Subcutaneous abdominal adipose tissue (tissue), 5 donors: ENCODE data around the gene ANKRD52.
A peak's percentile ranks its signal among the peaks of the same experiment; 100 is the strongest.
"Not testable (repeated sequence)": the region's sequence is repeated elsewhere in the genome, so short reads cannot be mapped to it uniquely, and the experiment has no call there.

Source experiments
- H3K27ac ChIP-seq: one replicate; pipeline ENCODE4 v1.7.0; 2013; ENCODE audit warnings: low read depth, mild to moderate bottlenecking, inconsistent platforms, low read length, moderate library complexity
- H3K27me3 ChIP-seq, 5 donors: one replicate each; pipeline ENCODE4 v1.7.0; 2013; ENCODE audit warnings: low read length in 5 of 5, inconsistent platforms in 1 of 5; ENCODE audit not compliant: control insufficient read depth in 5 of 5, insufficient read depth in 4 of 5
- H3K36me3 ChIP-seq, 5 donors: one replicate each; pipeline ENCODE4 v1.7.0; 2013; ENCODE audit warnings: low read length in 5 of 5; ENCODE audit not compliant: control insufficient read depth in 5 of 5, insufficient read depth in 5 of 5
- H3K4me1 ChIP-seq, 5 donors: one replicate each; pipeline ENCODE4 v1.7.0; 2013; ENCODE audit warnings: low read length in 5 of 5, mild to moderate bottlenecking in 3 of 5, moderate library complexity in 1 of 5; ENCODE audit not compliant: control insufficient read depth in 5 of 5, insufficient read depth in 5 of 5
- H3K4me3 ChIP-seq, 5 donors: one replicate each; pipeline ENCODE4 v1.7.0; 2013; ENCODE audit warnings: low read length in 5 of 5, low read depth in 1 of 5
- H3K9ac ChIP-seq, 5 donors: one replicate each; pipeline ENCODE4 v1.7.0; 2013; ENCODE audit warnings: low read length in 5 of 5, mild to moderate bottlenecking in 4 of 5, moderate library complexity in 3 of 5
- H3K9me3 ChIP-seq, 5 donors: one replicate each; pipeline ENCODE4 v1.7.0; 2013; ENCODE audit warnings: low read length in 5 of 5; ENCODE audit not compliant: control insufficient read depth in 5 of 5
- donor health status: healthy.
- donor health status: healthy.
- donor health status: healthy.
- donor health status: healthy.
- donor health status: healthy.

The ANKRD52 gene

DNA sequence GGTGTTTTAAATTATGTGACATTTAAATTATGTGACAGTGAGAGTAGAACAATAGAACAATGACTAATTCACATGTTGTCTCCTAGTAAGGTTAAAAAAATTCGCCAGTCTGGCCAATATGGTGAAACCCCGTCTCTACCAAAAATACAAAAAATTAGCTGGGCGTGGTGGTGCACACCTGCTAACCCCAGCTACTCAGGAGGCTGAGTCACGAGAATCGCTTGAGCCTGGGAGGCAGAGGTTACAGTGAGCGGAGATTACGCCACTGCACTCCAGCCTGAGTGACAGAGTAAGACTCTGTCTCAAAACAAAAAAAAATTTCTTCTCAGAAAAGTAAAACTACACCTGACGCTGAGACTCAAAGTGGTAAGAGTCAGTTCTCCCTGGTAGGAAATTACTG, 39.2 kb upstream of the ANKRD52 start:
- peak overlapping the region in 1 of 5 donors; percentile 30 for H3K9ac ChIP-seq

DNA sequence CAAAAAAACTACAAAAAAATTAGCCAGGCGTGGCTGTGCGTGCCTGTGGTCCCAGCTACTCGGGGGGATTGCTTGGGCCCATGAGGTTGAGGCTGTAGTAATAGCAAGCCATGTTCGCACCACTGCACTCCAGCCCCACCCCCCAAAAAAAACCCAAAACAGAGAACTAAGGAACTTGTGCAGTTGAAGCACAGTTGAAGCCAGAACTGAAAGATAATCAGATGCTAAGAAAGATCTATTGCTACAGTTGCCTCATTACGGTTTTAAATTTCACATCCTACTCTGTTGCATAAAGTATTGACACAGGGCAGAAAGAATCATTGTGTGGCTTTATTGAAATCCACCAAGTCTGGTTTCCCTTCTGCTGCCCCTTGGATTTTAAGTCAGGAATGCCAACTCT, 38.1 kb upstream of the ANKRD52 start:
- Histone ChIP-seq H3K27me3 (no peaks in the 10 kb centered on the region), H3K9me3 (no peaks in the 10 kb centered on the region), H3K9ac (peak overlapping the region in 2 of 5 donors; percentile 20 to 21), H3K36me3 (peaks cover 0 to 7% (median 4%) of the 10 kb centered on the region in 5 donors), H3K27ac (peak overlapping the region; percentile 98), H3K4me3 (peak overlapping the region in 1 of 5 donors; percentile 35), H3K4me1 (peaks cover 15 to 83% (median 67%) of the 10 kb centered on the region in 5 donors)

More for the DNA sequence above, 39.2 kb upstream of the ANKRD52 start:
- Histone ChIP-seq H3K4me1 (peaks cover 17 to 83% (median 68%) of the 10 kb centered on the region in 5 donors), H3K9me3 (no peaks in the 10 kb centered on the region), H3K27ac (peak overlapping the region; percentile 98), H3K4me3 (peak overlapping the region in 3 of 5 donors; percentile 17 to 96 (median 93)), H3K27me3 (no peaks in the 10 kb centered on the region), H3K36me3 (peaks cover 0 to 2% (median 0%) of the 10 kb centered on the region in 5 donors)

DNA sequence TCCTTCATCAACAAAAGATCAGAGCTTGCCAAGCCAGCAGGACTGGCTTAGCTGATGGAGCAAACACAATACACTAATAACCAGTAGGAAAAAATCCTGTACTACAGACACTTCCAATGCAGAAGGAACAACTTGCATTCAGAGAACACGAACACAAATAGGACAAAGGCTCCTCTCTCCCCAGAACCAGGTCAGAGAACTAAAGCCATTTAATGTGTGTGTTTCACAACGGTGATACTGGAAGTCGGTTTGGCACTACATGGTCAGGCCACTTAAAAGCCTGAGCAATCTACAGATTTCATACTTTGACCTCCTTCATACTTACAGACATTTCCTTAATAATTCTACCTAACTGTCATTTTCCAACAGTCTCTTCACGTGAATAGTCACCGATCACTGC, 35.6 kb upstream of the ANKRD52 start:
- H3K9ac ChIP-seq = peak overlapping the region in 1 of 5 donors; percentile 24
- H3K27ac ChIP-seq = peak overlapping the region; percentile 74
- no peak overlapping the region for H3K4me3 ChIP-seq
- peaks cover 0 to 14% (median 12%) of the 10 kb centered on the region in 5 donors for H3K36me3 ChIP-seq
- H3K9me3 ChIP-seq = no peaks in the 10 kb centered on the region
- H3K27me3 ChIP-seq = no peaks in the 10 kb centered on the region
- H3K4me1 ChIP-seq = peaks cover 4 to 70% (median 50%) of the 10 kb centered on the region in 5 donors

DNA sequence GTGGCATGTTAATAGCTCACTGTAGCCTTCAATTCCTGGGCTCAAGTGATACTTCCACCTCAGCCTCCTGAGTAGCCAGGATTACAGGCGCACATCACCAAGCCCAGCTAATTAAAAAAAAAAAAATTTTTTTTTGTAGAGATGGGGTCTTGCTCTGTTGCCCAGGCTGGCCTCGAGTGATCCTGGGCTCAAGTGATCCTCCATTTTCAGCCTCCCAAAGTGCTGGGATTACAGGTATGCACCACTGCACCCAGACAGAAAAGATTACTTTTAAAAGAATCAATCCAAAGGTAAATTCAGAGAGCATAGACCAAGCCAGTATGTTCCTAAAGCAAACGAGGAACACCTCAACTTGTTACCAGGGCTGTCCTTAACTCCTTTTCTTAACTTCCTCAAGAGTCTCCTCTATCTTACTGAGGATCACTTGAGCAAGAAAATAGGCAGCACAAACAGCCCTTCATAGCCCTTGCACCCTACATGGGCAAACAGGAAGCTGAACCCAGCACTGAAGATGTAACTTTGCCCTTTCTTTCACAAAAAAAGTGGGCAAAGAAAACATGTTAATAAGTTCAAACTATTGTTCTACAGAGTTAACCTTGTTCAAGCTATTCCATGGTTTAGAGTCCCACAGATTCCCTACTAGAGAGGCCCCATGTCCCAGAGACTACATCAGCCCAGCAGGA, 30.7 kb upstream of the ANKRD52 start:
- Histone ChIP-seq H3K27me3 (no peaks in the 10 kb centered on the region), H3K27ac (no peak overlapping the region), H3K4me3 (no peak overlapping the region), H3K9ac (no peak overlapping the region), H3K4me1 (peaks cover 0 to 45% (median 22%) of the 10 kb centered on the region in 5 donors), H3K9me3 (no peaks in the 10 kb centered on the region), H3K36me3 (peaks cover 4 to 33% (median 23%) of the 10 kb centered on the region in 5 donors)

DNA sequence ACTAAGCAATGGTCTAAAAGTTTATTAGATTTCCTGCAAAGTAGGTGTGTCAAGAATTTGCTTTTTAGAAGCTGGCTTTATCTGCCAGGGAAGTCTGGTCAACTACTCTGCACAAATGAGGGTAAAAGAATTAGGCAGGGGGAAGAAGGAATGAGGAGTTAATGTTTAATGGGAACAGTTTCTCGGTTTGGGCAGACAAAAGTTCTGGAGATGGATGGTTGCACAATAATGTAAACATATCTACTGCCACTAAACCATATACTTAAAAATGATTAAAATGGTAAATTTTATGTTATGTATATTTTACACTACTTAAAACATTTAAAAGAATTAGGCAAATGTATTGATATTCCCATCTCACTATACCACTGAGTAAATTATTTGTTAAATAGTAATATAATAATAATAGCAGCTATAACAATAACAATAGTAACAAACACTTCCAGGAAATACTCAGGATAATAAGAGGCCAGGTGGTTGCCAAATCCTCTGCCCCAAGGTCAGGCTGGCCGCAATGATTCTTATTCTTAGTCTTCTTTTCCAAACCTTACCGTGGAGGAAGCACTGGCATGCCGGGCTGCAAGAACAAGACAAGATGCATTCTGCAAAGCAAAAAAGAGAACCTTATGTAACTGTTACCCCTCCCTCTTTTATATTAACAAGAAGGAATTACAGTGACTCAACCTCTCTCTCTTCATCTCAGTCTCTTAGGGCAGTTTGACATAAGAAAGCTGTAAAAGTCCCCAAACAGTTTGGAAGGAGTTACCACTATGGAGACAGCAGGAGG, 28.1 kb upstream of the ANKRD52 start:
- peaks cover 13 to 54% (median 45%) of the 10 kb centered on the region in 5 donors for H3K36me3 ChIP-seq
- no peak overlapping the region for H3K9ac ChIP-seq
- H3K27me3 ChIP-seq = no peaks in the 10 kb centered on the region
- no peak overlapping the region for H3K27ac ChIP-seq
- H3K4me3 ChIP-seq = no peak overlapping the region
- H3K4me1 ChIP-seq = peaks cover 0 to 27% (median 19%) of the 10 kb centered on the region in 5 donors
- no peaks in the 10 kb centered on the region for H3K9me3 ChIP-seq

DNA sequence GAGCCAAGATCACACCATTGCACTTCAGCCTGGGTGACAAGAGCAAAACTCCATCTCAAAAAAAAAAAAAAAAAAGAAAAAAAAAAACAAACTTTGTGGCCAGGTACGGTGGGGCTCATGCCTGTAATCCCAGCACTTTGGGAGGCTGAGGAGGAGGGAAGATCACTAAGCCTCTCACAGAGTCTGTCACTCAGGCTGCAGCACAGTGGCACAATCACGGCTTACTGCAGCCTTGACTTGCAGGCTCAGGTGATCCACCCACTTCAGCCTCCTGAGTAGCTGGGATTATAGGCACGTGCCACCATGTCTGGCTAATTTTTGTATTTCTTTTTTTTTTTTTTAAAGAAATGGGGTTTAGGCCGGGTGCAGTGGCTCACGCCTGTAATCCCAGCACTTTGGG, 26.1 kb upstream of the ANKRD52 start:
- Histone ChIP-seq H3K27ac (peak overlapping the region; percentile 23), H3K4me1 (peaks cover 0 to 29% (median 24%) of the 10 kb centered on the region in 5 donors), H3K36me3 (peaks cover 16 to 66% (median 47%) of the 10 kb centered on the region in 5 donors)
- H3K4me3 ChIP-seq, H3K9me3 ChIP-seq, H3K9ac ChIP-seq, H3K27me3 ChIP-seq: not testable (repeated sequence)

DNA sequence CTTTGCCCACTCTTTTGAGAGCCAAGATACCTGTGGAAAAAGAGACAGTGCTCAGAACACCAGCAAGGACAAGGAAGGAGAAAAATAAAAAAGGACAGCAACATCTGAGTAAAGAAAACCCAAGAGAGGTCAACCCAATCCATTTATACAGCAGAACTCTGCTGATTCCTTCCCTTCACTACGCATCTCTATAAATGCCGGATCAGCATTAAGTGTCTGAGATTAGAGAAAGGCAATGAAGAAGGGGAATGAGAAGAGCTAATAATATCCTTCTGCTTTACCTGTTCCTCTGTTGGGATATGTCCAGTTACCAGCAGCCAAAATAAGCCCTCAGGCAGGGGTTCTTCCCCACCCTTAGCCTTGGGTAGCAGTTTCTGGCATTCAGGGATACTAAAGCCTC, 24.4 kb upstream of the ANKRD52 start:
- Histone ChIP-seq H3K27ac (no peak overlapping the region), H3K27me3 (no peaks in the 10 kb centered on the region), H3K36me3 (peaks cover 18 to 83% (median 61%) of the 10 kb centered on the region in 5 donors), H3K9me3 (no peaks in the 10 kb centered on the region), H3K4me1 (peaks cover 0 to 29% (median 20%) of the 10 kb centered on the region in 5 donors), H3K9ac (no peak overlapping the region), H3K4me3 (no peak overlapping the region)

DNA sequence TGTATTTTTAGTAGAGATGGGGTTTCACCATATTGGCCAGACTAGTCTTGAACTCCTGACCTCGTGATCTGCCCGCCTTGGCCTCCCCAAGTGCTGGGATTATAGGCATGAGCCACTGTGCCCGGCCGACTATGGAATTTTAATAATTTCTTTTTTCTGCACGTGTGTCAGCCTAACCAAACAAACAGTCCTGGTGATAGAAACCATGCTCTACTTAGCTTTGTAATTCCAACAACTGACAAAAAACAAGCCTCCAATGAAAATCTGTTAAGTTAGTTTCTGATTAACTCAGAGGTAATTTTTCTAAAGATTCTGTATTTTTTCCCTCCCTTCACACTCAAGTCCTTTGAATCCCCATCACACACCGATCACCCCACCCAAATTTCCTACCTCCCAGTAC, 23.8 kb upstream of the ANKRD52 start:
- Histone ChIP-seq H3K4me1 (peaks cover 0 to 25% (median 19%) of the 10 kb centered on the region in 5 donors), H3K36me3 (peaks cover 18 to 83% (median 61%) of the 10 kb centered on the region in 5 donors)

DNA sequence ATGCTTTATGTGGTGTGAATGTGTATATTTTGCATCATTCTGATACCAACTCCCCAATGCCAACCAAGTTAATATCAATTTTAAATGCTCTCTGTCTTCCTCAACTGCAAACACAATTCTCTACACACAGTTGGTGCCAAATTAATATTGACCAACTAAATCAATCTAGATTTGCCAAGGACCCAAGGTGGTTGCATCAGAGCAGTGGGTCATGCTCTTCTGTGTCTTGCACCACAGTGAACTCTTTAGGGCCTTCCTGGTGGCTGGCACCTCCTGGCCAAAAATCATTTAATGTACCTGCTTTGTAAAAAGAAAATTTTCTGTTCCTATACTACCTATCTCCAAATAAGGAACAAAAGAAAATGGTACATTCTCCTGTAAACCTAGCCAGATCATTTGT, 22.7 kb upstream of the ANKRD52 start:
- Histone ChIP-seq H3K27ac (no peak overlapping the region), H3K9me3 (no peaks in the 10 kb centered on the region), H3K4me1 (peaks cover 0 to 17% (median 11%) of the 10 kb centered on the region in 5 donors), H3K27me3 (no peaks in the 10 kb centered on the region), H3K4me3 (no peak overlapping the region), H3K36me3 (peaks cover 20 to 85% (median 65%) of the 10 kb centered on the region in 5 donors), H3K9ac (no peak overlapping the region)

More for the DNA sequence above, 23.8 kb upstream of the ANKRD52 start:
- no peaks in the 10 kb centered on the region for H3K9me3 ChIP-seq
- no peak overlapping the region for H3K27ac ChIP-seq
- no peak overlapping the region for H3K4me3 ChIP-seq
- H3K27me3 ChIP-seq = no peaks in the 10 kb centered on the region
- H3K9ac ChIP-seq = no peak overlapping the region

DNA sequence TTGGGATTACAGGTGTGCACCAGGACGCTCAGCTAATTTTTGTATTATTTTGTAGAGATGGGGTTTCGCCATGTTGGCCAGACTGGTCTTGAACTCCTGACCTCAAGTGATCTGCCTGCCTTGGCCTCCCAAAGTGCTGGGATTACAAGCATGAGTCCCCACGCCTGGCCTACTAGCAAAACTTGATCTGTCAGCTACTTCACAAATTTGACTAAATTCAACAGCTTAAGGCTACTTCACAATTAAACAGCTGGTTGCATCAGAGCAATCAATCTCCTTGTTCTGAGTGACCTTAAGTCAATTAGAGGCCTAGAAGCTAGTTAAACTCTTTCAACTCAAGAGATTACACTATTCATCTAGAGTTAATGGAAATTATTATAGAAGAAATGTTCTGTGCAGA, 20.7 kb upstream of the ANKRD52 start:
- no peak overlapping the region for H3K4me3 ChIP-seq
- H3K27me3 ChIP-seq = no peaks in the 10 kb centered on the region
- H3K9ac ChIP-seq = no peak overlapping the region
- H3K27ac ChIP-seq = no peak overlapping the region
- peaks cover 26 to 93% (median 77%) of the 10 kb centered on the region in 5 donors for H3K36me3 ChIP-seq
- H3K9me3 ChIP-seq = no peaks in the 10 kb centered on the region
- H3K4me1 ChIP-seq = peaks cover 0 to 10% (median 8%) of the 10 kb centered on the region in 5 donors
